Epithelial cell of proximal tubule (primary cell): ENCODE results near the gene TMEM242. TPM values are rescaled to one million over a fixed set of nuclear protein-coding genes. Genes with fewer than 3 reads are reported as not detected.
A peak's percentile ranks its signal among the peaks of the same experiment; 100 is the strongest.

Experiments
- DNase-seq: peaks from one replicate; pipeline ENCODE4 v3.0.0-alpha.2; 2011; ENCODE audit warnings: low read depth
- H3K4me3 ChIP-seq: 2 replicates; pipeline ENCODE4 v1.5.1; 2011; ENCODE audit warnings: low read depth, mild to moderate bottlenecking, low read length
- total RNA-seq: library from RNA; depleted of rRNA; stranded (reverse); fragments of >200 nt; gene quantifications from 2 replicates; pipeline ENCODE4 v1.2.3, GENCODE V29; 2015
- TF ChIP-seq, protein P1 (sequence below): conservative IDR thresholded peaks from 2 replicates; pipeline ENCODE4 v1.5.1; 2012; ENCODE audit warnings: low read depth, mild to moderate bottlenecking, low read length

TMEM242 gene
- total RNA-seq, 1 donor from 2014 or later = 5.2 TPM

DNA sequence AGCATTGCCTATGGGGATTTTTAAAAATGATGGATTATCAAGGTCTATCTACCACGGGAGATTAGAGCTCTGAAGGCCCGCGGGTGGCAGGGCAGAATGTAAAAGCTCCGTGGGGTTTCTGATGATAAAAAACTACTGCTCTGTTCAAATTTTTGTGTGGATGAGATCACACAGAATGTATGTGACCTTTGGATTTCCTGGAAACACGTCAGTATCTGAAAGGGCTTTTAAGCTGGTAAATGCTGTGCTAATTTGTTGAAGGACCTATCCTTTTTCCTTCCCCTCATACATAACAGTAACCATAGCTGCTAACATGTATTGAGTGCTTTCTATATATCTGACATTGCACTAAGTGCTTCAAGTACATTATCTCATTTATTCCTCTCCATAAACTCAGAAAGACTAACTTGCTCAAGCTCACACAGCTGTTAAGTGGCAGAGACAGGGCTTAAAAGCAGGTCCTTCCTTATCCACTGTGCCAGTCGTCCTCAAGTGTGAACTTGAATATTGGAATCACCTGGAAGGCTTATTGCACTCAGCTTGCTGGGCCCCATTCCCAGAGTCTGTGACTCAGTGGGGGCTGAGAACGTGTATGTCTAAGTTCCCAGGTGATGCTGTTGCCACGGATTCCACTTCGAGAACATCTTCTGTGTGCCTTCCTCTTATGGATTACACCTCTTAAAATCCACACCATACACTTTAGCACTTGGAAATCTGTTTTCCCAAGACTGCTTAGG lies 1.9 kb upstream of the TMEM242 start:
- DNase-seq = no peak
- H3K4me3 ChIP-seq = no peak overlapping the region
- TF ChIP-seq, protein P1, sequence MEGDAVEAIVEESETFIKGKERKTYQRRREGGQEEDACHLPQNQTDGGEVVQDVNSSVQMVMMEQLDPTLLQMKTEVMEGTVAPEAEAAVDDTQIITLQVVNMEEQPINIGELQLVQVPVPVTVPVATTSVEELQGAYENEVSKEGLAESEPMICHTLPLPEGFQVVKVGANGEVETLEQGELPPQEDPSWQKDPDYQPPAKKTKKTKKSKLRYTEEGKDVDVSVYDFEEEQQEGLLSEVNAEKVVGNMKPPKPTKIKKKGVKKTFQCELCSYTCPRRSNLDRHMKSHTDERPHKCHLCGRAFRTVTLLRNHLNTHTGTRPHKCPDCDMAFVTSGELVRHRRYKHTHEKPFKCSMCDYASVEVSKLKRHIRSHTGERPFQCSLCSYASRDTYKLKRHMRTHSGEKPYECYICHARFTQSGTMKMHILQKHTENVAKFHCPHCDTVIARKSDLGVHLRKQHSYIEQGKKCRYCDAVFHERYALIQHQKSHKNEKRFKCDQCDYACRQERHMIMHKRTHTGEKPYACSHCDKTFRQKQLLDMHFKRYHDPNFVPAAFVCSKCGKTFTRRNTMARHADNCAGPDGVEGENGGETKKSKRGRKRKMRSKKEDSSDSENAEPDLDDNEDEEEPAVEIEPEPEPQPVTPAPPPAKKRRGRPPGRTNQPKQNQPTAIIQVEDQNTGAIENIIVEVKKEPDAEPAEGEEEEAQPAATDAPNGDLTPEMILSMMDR = no peak

DNA sequence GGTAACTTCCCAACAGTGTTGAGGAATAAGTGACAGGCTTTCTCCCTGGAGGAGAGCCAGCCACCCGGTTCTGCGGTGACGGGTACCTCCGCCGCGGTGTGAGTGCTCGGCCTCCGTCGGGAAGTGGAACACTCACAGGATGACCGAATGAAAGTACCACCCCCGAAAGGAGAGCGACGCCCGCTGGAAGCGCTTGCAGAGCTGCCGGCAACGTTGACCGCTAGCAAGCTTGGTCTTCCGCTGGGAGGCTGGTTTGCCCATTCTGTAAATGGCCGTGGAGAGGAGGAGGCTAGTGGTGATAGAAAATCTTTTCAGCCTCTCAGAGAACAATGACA lies 614 bp upstream of the TMEM242 start:
- DNase-seq = peak; percentile 37
- H3K4me3 ChIP-seq = peak overlapping the region; percentile 99
- TF ChIP-seq, protein P1 = peak; percentile 33

DNA sequence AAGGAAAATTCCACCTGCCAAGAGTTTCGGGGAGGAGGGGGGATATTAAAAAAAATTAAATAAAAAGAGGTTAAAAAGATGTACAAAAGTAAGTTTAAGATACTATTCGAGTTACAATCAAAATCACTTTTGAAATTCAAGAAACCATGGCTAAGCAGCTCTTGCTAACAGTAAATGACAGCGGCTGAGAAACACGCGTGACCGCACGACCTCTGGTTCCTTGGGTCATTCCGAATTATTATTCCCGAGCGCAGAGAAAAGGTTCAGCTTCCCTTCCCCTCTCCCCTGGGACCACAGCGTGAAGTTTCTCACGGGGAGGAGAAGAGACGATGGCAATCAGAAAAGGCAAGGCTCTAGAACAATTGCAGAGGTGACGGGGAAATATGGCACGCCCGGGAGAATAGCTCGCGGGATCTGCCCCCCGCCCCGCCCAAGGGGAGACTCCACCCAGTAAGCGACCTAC lies 496 bp downstream of the TMEM242 start:
- TF ChIP-seq, protein P1 = no peak
- H3K4me3 ChIP-seq = peak overlapping the region; percentile 99
- DNase-seq = no peak

DNA sequence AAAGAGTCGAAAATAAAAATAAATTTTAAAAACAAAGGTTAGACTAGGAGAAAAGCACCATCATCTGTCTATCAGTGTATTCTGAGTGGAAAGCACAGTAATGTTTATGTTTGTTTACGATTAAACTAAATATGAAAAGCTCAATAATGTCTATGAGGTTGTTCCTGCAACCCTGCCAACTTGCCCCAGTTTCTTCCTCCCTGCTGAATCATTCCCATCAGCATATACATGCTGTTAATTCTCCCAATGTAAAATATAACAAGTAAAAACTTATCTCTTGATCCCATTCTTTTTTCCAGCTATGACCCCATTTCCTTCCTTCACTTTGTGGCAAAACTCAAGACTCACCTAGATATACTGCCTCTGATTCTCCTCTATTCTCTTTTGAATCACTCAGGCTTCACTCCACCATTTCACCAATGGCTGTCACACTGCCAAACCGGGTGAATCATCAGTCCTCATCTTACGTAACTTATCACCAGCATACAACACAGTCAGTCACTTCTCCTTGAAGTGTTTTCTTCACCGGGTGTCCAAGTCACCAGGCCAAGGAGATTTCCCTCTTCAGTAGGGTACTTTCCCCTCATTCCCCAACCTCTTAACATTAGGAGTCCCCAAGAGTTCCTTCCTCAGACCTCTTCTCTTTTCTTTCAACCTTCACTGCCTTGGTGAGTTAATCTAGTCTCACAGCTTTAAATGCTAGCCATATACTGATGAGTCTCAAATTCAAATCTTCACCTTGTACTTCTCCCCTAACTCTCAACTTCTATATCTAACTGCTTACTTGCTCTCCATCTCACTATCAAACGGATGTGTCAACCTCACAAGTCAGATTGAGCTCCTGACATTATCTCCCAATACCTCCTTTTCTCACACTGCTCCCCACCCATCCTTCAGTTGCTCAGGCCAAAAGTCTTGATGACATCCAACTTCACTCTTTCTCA lies 6.2 kb downstream of the TMEM242 start:
- DNase-seq = peak; percentile 83
- TF ChIP-seq, protein P1 = no peak
- H3K4me3 ChIP-seq = no peak overlapping the region

DNA sequence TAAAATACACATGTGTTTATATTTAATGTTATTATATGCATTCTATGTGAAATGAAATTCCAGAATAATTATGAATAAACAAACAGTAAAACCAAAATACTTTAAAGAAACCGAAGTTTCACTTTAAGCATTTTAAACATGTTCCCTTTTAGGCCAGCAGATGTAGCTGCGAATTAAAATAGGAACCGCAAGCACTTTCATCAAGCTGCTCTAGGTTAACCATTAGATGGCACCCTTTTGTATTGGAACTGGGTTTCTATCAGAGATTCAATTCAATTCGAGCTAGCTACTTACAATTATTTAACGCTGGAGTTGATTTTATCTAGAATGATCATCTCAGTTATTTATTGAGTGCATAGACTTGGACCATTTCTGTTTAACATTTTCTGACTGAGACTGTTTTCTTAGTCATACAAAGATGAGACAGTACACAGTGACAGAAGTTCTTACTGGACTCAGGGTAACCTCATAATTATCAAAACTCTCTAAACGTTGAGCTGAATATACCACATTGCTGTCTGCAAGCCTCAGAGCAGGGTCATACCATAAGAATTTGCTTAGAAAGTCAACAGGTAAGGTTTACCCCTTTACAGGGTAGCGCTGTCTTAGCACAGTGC lies 8.5 kb downstream of the TMEM242 start:
- DNase-seq = peak; percentile 44
- TF ChIP-seq, protein P1 = peak; percentile 91
- no peak overlapping the region for H3K4me3 ChIP-seq

DNA sequence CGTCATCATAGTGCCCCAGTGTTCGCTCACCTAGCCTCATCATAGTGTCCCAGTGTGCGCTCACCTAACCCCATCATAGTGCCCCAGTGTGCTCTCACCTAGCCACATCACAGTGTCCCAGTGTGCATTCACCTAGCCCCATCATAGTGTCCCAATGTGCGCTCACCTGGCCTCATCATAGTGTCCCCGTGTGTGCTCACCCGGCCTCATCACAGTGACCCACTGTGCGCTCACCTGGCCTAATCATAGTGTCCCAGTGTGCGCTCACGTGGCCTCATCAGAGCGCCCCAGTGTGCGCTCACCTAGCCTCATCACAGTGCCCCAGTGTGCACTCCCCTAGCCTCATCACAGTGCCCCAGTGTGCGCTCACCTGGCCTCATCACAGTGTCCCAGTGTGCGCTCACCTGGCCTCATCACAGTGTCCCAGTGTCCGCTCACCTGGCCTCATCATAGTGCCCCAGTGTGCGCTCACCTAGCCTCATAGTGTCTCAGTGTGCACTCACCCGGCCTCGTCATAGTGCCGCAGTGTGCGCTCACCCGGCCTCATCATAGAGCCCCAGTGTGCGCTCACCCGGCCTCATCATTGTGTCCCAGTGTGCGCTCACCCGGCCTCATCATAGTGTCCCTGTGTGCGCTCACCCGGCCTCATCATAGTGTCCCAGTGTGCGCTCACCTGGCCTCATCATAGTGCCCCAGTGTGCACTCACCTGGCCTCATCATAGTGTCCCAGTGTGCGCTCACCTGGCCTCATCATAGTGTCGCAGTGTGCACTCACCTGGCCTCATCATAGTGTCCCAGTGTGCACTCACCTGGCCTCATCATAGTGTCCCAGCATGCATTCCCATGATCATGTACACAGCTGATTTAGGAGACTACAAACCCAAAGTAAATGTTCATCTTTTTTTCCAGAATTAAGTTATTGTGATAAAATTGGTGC lies 9.5 kb downstream of the TMEM242 start:
- no peak overlapping the region for H3K4me3 ChIP-seq
- no peak for DNase-seq
- TF ChIP-seq, protein P1 = no peak
